Body of pancreas (tissue), 4 donors: ENCODE results near the gene SLCO3A1. TPM values are rescaled to one million over a fixed set of nuclear protein-coding genes. Genes with fewer than 3 reads are reported as not detected.

Experiments used
- ATAC-seq: fragments of 150-250 bp; one replicate; pipeline ENCODE4 v1.9.1; 2016
- DNase-seq, 4 donors: peaks; one replicate each; pipeline ENCODE4 v3.0.0-alpha.2; 2019
- H3K27ac ChIP-seq, 4 donors: fragments of 200-600 bp; sonication (generic); 1 replicate in 3 of 4; 2 replicates in 1 of 4; pipeline versions ENCODE4 v1.5.1 to v1.6.1; 2016 to 2019; ENCODE audit warnings: mild to moderate bottlenecking in 1 of 4, mixed read lengths in 1 of 4, moderate library complexity in 1 of 4
- H3K27me3 ChIP-seq, 2 donors: fragments of 200-600 bp; sonication (generic); one replicate each; pipeline ENCODE4 v1.6.0; 2016; ENCODE audit warnings: mild to moderate bottlenecking in 1 of 2
- H3K36me3 ChIP-seq, 2 donors: fragments of 200-600 bp; sonication (generic); replicated peaks in 1 of 2; 2 replicates each; pipeline ENCODE4 v1.5.1; 2016; ENCODE audit warnings: low read depth in 2 of 2; ENCODE audit not compliant: insufficient read depth in 1 of 2
- H3K4me1 ChIP-seq: fragments of 200-600 bp; sonication (generic); one replicate; pipeline ENCODE4 v1.6.0; 2016
- H3K4me3 ChIP-seq, 2 donors: fragments of 200-600 bp; sonication (generic); 1 replicate in 1 of 2; 2 replicates in 1 of 2; pipeline ENCODE4 v1.5.1; 2016 to 2019
- H3K9me3 ChIP-seq, 3 donors: fragments of 200-600 bp; sonication (generic); 1 replicate in 2 of 3; 2 replicates in 1 of 3; pipeline ENCODE4 v1.5.1; 2016
- POLR2A ChIP-seq, 3 donors: fragments of 450-650 bp; IDR thresholded peaks; one replicate each; pipeline ENCODE4 v1.6.1; 2016; ENCODE audit warnings: antibody characterized with exemption in 3 of 3, mild to moderate bottlenecking in 2 of 3
- WGBS, 2 donors: methylation state at CpG; one replicate each; pipeline ENCODE4 v1.1.5; 2017; 5-methylcytosine and 5-hydroxymethylcytosine counted together
- intact Hi-C: fragments of 100-400 bp; cut with DNase I; formaldehyde crosslinking; loops from one replicate; pipeline ENCODE4 v1.15.1; 2023
- total RNA-seq, 2 donors: library from RNA; depleted of rRNA; stranded (reverse); fragments of >200 nt; gene quantifications; one replicate each; pipeline ENCODE4 v1.1.0, GENCODE V29; 2016
- TF ChIP-seq, protein P1 (sequence below), 7 experiments: fragments of 450-650 bp in 4 of 7; fragments of 200-600 bp in 3 of 7; sonication (generic) in 3 of 7; IDR thresholded peaks; one replicate each; pipeline ENCODE4 v1.5.1; 2016 to 2019; ENCODE audit warnings: antibody characterized with exemption in 7 of 7

The SLCO3A1 gene
- total RNA-seq, 2 donors from 2014 or later = 5.7 to 12.9 TPM

DNA sequence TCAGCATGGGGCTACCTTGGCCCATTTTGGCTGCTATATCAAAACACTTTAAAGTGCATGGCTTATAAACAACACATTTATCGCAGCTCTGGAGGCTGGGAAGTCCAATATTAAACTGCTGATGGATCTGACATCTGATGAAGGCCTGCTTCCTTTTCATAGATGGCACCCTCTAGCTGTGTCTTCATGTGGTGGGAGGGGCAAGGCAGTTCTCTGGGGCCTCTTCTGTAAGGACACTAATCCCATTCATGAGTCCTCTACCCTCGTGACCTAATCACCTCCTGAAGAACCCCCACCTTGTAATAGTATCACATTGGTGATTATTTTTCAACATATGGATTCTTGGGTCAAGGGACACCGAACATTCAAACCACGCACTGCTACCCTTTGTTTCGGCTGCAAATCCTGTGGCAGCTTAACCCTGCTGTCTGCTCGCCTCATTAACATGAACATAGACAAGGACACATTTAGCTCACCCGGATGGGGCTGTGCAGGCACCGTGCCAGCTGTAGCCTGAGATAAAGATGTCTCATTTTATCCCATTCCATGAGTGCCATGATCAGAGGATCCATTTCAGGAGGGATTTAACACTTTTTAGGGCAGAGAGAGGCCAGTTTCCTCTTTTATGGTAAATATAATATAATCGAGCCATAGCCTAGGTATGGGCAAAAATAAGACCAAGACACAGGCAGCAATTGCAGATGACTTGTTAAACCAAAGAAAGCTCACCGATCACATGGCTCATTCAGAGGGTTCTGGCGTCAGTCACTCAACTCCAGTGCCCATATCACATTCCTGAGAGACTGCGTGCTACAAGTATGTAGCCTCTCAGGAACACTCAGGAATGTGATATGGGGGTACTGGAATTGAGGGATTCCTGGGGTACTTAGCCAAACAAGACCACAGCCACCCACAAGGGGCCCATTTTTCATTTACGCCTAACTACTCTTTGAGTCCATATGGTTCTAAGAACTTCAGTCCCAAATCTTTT, 289.0 kb downstream of the SLCO3A1 start:
- H3K36me3 ChIP-seq = no peaks in the 10 kb centered on the region
- no peak overlapping the region for H3K27ac ChIP-seq
- no peaks in the 10 kb centered on the region for H3K27me3 ChIP-seq
- H3K4me3 ChIP-seq = no peak overlapping the region
- TF ChIP-seq, protein P1, sequence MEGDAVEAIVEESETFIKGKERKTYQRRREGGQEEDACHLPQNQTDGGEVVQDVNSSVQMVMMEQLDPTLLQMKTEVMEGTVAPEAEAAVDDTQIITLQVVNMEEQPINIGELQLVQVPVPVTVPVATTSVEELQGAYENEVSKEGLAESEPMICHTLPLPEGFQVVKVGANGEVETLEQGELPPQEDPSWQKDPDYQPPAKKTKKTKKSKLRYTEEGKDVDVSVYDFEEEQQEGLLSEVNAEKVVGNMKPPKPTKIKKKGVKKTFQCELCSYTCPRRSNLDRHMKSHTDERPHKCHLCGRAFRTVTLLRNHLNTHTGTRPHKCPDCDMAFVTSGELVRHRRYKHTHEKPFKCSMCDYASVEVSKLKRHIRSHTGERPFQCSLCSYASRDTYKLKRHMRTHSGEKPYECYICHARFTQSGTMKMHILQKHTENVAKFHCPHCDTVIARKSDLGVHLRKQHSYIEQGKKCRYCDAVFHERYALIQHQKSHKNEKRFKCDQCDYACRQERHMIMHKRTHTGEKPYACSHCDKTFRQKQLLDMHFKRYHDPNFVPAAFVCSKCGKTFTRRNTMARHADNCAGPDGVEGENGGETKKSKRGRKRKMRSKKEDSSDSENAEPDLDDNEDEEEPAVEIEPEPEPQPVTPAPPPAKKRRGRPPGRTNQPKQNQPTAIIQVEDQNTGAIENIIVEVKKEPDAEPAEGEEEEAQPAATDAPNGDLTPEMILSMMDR (IDR thresholded peaks at IDR 0.05) = no peak
- no peak for TF ChIP-seq POLR2A (IDR thresholded peaks at IDR 0.05)
- 75 to 83% methylated on average over 13 of the region's 13 CpGs for WGBS, 2 donors
- ATAC-seq (no peak), DNase-seq (no peak)
- intact Hi-C loops = no loop called here
- no peaks in the 10 kb centered on the region for H3K4me1 ChIP-seq
- no peaks in the 10 kb centered on the region for H3K9me3 ChIP-seq

DNA sequence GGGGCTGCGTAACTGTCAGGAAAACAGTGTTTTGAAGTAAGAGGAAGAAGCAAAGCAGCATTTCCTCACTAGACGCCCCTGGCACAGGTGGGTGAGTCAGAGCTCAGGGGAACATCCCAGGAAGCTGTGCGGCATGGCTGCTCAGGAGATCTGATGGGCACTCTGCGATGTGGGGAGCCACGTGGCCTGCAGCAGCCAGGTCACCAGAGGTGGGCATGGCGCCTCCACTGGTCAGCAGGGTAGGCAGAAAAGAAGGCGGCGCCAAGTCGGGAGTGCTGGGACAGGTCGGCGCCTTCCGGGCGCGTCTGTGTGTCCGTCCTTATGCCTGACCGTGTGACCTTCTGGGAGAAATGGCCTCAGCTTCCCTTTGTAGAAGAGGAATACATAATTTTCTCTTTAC, 290.3 kb downstream of the SLCO3A1 start:
- no peak for TF ChIP-seq POLR2A (IDR thresholded peaks at IDR 0.05)
- TF ChIP-seq, protein P1 (IDR thresholded peaks at IDR 0.05) = no peak
- Histone ChIP-seq H3K27me3 (no peaks in the 10 kb centered on the region), H3K9me3 (no peaks in the 10 kb centered on the region), H3K36me3 (no peaks in the 10 kb centered on the region), H3K4me1 (no peaks in the 10 kb centered on the region), H3K27ac (no peak overlapping the region), H3K4me3 (no peak overlapping the region)
- WGBS, 2 donors = 88 to 92% methylated on average over 16 of the region's 16 CpGs
- intact Hi-C loops = no loop called here
- no peak for ATAC-seq
- DNase-seq = no peak

DNA sequence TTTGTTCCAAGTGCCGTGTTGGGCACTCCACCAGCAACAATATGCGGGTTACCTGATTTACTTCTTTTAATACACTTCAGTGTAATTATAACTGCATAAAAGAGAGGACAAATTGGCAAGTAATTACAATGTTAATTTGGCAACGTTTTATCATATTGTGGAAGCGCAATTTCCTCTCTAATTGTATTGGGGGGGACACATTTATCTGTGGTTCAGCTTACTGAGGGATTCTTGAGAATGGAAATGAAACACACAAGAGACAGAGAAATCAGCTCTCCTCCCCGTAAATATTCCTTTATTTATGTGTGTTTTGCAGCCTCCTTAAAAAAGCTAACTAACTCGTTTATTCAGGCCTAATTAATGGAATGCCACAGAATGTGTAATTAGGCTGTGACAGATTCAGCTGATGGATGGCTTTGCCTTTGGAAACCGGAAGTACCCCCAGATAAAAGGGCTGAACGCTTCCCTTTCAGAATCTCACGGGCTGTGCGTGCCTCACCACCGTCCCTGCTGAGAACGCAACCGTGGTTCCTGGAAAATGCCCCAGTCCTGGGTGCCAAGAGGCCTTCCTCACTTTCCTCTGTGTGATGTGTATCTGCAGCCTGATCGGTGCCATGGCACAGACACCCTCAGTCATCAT, 293.1 kb downstream of the SLCO3A1 start:
- no peak overlapping the region for H3K27ac ChIP-seq
- DNase-seq (no peak), ATAC-seq (no peak)
- no peaks in the 10 kb centered on the region for H3K4me1 ChIP-seq
- no peaks in the 10 kb centered on the region for H3K9me3 ChIP-seq
- 57 to 60% methylated on average over 13 to 14 of the region's 14 CpGs for WGBS, 2 donors
- H3K36me3 ChIP-seq = no peaks in the 10 kb centered on the region
- no peaks in the 10 kb centered on the region for H3K27me3 ChIP-seq
- TF ChIP-seq, protein P1 (IDR thresholded peaks at IDR 0.05) = no peak
- TF ChIP-seq POLR2A (IDR thresholded peaks at IDR 0.05) = no peak
- intact Hi-C loops = no loop called here
- H3K4me3 ChIP-seq = no peak overlapping the region

DNA sequence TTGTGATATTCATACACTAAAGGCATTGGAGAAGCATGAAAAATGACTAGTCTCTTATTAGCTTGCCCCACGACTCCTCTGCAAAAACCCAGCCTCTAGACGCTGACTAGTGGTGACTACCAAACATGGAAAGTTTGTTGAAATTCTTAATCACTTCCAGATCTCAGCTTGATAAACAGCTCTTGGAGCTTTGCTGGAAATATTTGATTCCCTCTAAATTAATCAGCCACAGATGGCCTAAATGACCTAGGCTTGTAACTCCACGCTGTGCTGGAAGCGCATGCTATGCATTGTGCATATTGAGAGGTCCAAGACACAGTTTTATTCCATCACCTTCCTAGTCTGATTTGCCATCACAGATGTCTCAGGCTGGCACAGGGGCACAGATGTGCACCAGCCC, 295.5 kb downstream of the SLCO3A1 start:
- H3K27me3 ChIP-seq = no peaks in the 10 kb centered on the region
- intact Hi-C loops = no loop called here
- H3K9me3 ChIP-seq = no peaks in the 10 kb centered on the region
- whole genome bisulfite sequencing, 2 donors = 83 to 89% methylated on average over 4 of the region's 4 CpGs
- H3K36me3 ChIP-seq = no peaks in the 10 kb centered on the region
- no peak overlapping the region for H3K27ac ChIP-seq
- ATAC-seq (no peak), DNase-seq (no peak)
- H3K4me1 ChIP-seq = no peaks in the 10 kb centered on the region
- TF ChIP-seq POLR2A (IDR thresholded peaks at IDR 0.05) = no peak
- TF ChIP-seq, protein P1 (IDR thresholded peaks at IDR 0.05) = no peak
- no peak overlapping the region for H3K4me3 ChIP-seq
